ENCODE results near the gene CIAO2B. TPM values are rescaled to one million over a fixed set of nuclear protein-coding genes. Genes with fewer than 3 reads are reported as not detected.
"Not testable (repeated sequence)": the region's sequence is repeated elsewhere in the genome, so short reads cannot be mapped to it uniquely, and the experiment has no call there.

Gene CIAO2B
- total and polyA plus RNA-seq, 4 donors, result 51.1 to 120 (median 86.2) TPM

- no peaks in the 10 kb centered on the region for H3K9me3 ChIP-seq (ENCODE audit: control insufficient read depth in 4 of 4, low read length in 3 of 4)
- H3K27me3 ChIP-seq (ENCODE audit: control insufficient read depth in 4 of 4, insufficient read depth in 4 of 4, low read length in 3 of 4), result no peaks in the 10 kb centered on the region
- H3K36me3 ChIP-seq (ENCODE audit: control insufficient read depth in 4 of 4, insufficient read depth in 3 of 4, low read depth in 1 of 4, low read length in 3 of 4), result no peaks in the 10 kb centered on the region
- peaks cover 6 to 22% (median 17%) of the 10 kb centered on the region in 4 donors for H3K4me1 ChIP-seq (ENCODE audit: control insufficient read depth in 4 of 4, insufficient read depth in 4 of 4, low read length in 3 of 4)
- no peak for DNase-seq (ENCODE audit: low spot score)
- H3K9ac ChIP-seq (ENCODE audit: low read depth in 1 of 2, low read length in 2 of 2), result no peak overlapping the region
- no peak overlapping the region for H3K4me3 ChIP-seq (ENCODE audit: low read depth in 1 of 3, low read length in 3 of 3)
- TF ChIP-seq RAD21 (IDR thresholded peaks at IDR 0.05) (no peak), REST (IDR thresholded peaks at IDR 0.05) (no peak), GABPA (IDR thresholded peaks at IDR 0.05 in 1 of 2, conservative IDR thresholded peaks at IDR 0.05 in 1 of 2) (no peak), FOXA1 (IDR thresholded peaks at IDR 0.05) (no peak), EGR1 (IDR thresholded peaks at IDR 0.05; ENCODE audit: low read depth in 2 of 2) (no peak), TAF1 (conservative IDR thresholded peaks at IDR 0.05) (no peak), SP1 (IDR thresholded peaks at IDR 0.05) (no peak), ATF3 (IDR thresholded peaks at IDR 0.05) (no peak), YY1 (IDR thresholded peaks at IDR 0.05) (no peak), JUND (IDR thresholded peaks at IDR 0.05) (no peak), FOXA2 (IDR thresholded peaks at IDR 0.05) (no peak), ZBTB33 (IDR thresholded peaks at IDR 0.05) (no peak), NR2F2 (IDR thresholded peaks at IDR 0.05) (no peak)
- TF ChIP-seq, protein P1, sequence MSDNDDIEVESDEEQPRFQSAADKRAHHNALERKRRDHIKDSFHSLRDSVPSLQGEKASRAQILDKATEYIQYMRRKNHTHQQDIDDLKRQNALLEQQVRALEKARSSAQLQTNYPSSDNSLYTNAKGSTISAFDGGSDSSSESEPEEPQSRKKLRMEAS (IDR thresholded peaks at IDR 0.05), result no peak
- TF ChIP-seq, protein P2, sequence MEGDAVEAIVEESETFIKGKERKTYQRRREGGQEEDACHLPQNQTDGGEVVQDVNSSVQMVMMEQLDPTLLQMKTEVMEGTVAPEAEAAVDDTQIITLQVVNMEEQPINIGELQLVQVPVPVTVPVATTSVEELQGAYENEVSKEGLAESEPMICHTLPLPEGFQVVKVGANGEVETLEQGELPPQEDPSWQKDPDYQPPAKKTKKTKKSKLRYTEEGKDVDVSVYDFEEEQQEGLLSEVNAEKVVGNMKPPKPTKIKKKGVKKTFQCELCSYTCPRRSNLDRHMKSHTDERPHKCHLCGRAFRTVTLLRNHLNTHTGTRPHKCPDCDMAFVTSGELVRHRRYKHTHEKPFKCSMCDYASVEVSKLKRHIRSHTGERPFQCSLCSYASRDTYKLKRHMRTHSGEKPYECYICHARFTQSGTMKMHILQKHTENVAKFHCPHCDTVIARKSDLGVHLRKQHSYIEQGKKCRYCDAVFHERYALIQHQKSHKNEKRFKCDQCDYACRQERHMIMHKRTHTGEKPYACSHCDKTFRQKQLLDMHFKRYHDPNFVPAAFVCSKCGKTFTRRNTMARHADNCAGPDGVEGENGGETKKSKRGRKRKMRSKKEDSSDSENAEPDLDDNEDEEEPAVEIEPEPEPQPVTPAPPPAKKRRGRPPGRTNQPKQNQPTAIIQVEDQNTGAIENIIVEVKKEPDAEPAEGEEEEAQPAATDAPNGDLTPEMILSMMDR (IDR thresholded peaks at IDR 0.05; ENCODE audit: low read depth, low read length, missing input control), result no peak
- WGBS, result 37% methylated on average over 2 of the region's 2 CpGs
- H3K27ac ChIP-seq (ENCODE audit: low read depth in 1 of 2, low read length in 2 of 2), result peak overlapping the region in 1 of 2 donors; percentile 61
These were observed 35.3 kb downstream of the CIAO2B start for GRCh38 chr16:66898933-66899309.

GRCh38 chr16:66898207-66898606 lies 36.0 kb downstream of the CIAO2B start:
- Histone ChIP-seq H3K36me3 (ENCODE audit: control insufficient read depth in 4 of 4, insufficient read depth in 3 of 4, low read depth in 1 of 4, low read length in 3 of 4) (no peaks in the 10 kb centered on the region), H3K4me3 (ENCODE audit: low read depth in 1 of 3, low read length in 3 of 3) (no peak overlapping the region), H3K4me1 (ENCODE audit: control insufficient read depth in 4 of 4, insufficient read depth in 4 of 4, low read length in 3 of 4) (peaks cover 6 to 22% (median 17%) of the 10 kb centered on the region in 4 donors), H3K27ac (ENCODE audit: low read depth in 1 of 2, low read length in 2 of 2) (no peak overlapping the region), H3K27me3 (ENCODE audit: control insufficient read depth in 4 of 4, insufficient read depth in 4 of 4, low read length in 3 of 4) (no peaks in the 10 kb centered on the region), H3K9ac (ENCODE audit: low read depth in 1 of 2, low read length in 2 of 2) (no peak overlapping the region), H3K9me3 (ENCODE audit: control insufficient read depth in 4 of 4, low read length in 3 of 4) (no peaks in the 10 kb centered on the region)
- no peak for DNase-seq (ENCODE audit: low spot score)
- WGBS, result 51% methylated on average over 3 of the region's 3 CpGs
- TF ChIP-seq FOXA2 (IDR thresholded peaks at IDR 0.05), result no peak
- TF ChIP-seq, protein P1 (IDR thresholded peaks at IDR 0.05), result no peak

- not testable (repeated sequence) for H3K27me3 ChIP-seq (ENCODE audit: control insufficient read depth in 4 of 4, insufficient read depth in 4 of 4, low read length in 3 of 4); H3K9me3 ChIP-seq (ENCODE audit: control insufficient read depth in 4 of 4, low read length in 3 of 4); H3K4me3 ChIP-seq (ENCODE audit: low read depth in 1 of 3, low read length in 3 of 3); H3K9ac ChIP-seq (ENCODE audit: low read depth in 1 of 2, low read length in 2 of 2); H3K27ac ChIP-seq (ENCODE audit: low read depth in 1 of 2, low read length in 2 of 2); DNase-seq (ENCODE audit: low spot score); H3K36me3 ChIP-seq (ENCODE audit: control insufficient read depth in 4 of 4, insufficient read depth in 3 of 4, low read depth in 1 of 4, low read length in 3 of 4)
- WGBS, result 72% methylated on average over 5 of the region's 5 CpGs
- H3K4me1 ChIP-seq (ENCODE audit: control insufficient read depth in 4 of 4, insufficient read depth in 4 of 4, low read length in 3 of 4), result peaks cover 7 to 22% (median 17%) of the 10 kb centered on the region in 4 donors
These were observed 37.5 kb downstream of the CIAO2B start for GRCh38 chr16:66896682-66897081.

Measured in liver (tissue), 9 donors.